ENCODE data around the gene ENDOD1.

The ENDOD1 gene

DNA sequence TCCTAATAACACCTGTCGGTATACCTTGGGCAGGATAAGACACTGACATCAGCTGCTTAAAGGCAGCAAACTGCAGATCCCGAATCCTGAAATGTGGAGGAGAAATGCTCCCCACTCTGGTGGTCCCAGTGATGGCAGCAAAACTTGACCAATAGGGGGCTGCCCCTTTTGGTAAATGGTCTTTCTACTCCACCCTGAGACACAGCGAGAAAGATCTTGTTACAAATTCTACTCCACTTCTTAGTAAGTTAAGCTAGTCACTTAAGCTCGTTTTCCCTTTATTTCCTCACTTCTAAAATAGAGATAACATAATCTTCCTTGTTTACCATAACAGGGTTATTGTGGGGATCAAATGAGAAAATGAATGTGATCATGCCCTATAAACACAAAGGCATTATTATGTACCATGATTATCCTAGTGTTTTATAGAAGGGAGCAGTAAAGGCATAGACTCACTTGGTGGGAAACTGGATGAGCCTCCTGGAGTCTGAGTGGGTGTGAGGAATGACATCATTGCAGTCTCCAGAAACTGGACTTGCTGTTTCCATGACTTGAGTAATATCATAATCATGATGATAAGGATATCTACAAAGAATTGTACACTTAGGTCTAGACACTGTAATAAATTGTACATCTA, 50.9 kb downstream of the ENDOD1 start:
- no peaks in the 10 kb centered on the region for H3K79me2 ChIP-seq (ENCODE audit: insufficient read depth, low read depth)
- H3K4me1 ChIP-seq (ENCODE audit: low read depth, poor library complexity, severe bottlenecking), result no peaks in the 10 kb centered on the region
- H3K36me3 ChIP-seq (ENCODE audit: insufficient read depth), result no peaks in the 10 kb centered on the region
- H3K27ac ChIP-seq, result no peak overlapping the region
- no peak overlapping the region for H3K9ac ChIP-seq
- no peaks in the 10 kb centered on the region for H4K20me1 ChIP-seq (ENCODE audit: insufficient read depth)
- no peak overlapping the region for H3K4me2 ChIP-seq
- H2AFZ ChIP-seq (ENCODE audit: low read depth), result no peak overlapping the region
- TF ChIP-seq, protein P1, sequence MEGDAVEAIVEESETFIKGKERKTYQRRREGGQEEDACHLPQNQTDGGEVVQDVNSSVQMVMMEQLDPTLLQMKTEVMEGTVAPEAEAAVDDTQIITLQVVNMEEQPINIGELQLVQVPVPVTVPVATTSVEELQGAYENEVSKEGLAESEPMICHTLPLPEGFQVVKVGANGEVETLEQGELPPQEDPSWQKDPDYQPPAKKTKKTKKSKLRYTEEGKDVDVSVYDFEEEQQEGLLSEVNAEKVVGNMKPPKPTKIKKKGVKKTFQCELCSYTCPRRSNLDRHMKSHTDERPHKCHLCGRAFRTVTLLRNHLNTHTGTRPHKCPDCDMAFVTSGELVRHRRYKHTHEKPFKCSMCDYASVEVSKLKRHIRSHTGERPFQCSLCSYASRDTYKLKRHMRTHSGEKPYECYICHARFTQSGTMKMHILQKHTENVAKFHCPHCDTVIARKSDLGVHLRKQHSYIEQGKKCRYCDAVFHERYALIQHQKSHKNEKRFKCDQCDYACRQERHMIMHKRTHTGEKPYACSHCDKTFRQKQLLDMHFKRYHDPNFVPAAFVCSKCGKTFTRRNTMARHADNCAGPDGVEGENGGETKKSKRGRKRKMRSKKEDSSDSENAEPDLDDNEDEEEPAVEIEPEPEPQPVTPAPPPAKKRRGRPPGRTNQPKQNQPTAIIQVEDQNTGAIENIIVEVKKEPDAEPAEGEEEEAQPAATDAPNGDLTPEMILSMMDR (conservative IDR thresholded peaks at IDR 0.05; ENCODE audit: low read depth, low read length), result no peak
- no peaks in the 10 kb centered on the region for H3K27me3 ChIP-seq (ENCODE audit: insufficient read depth, low read depth)
- no peak overlapping the region for H3K4me3 ChIP-seq (IDR thresholded peaks at IDR 0.05; ENCODE audit: insufficient read depth, low read depth, low read length)

DNA sequence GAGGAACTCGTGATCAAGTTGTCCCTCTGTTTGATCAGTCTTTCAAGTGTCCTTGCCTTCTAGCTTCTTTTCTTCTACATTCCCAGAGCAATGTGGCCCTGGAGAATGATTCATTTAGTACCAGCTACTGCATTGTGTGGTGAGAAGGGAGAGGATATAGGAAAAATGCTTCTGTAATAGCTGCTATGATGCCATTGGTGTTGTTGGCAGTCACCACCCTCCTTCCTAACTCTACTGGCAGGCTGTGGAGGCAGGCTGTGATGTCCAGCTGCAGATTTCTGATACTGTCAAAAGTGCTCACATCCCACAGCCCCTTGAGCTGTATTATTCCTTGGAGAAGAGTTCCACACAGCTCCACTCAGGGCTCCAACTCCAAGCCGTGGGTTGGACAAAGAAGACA, 52.8 kb downstream of the ENDOD1 start:
- H3K4me2 ChIP-seq, result no peak overlapping the region
- no peak overlapping the region for H3K4me3 ChIP-seq (IDR thresholded peaks at IDR 0.05; ENCODE audit: insufficient read depth, low read depth, low read length)
- H3K79me2 ChIP-seq (ENCODE audit: insufficient read depth, low read depth), result no peaks in the 10 kb centered on the region
- H2AFZ ChIP-seq (ENCODE audit: low read depth), result no peak overlapping the region
- H3K9ac ChIP-seq, result no peak overlapping the region
- H3K27ac ChIP-seq, result no peak overlapping the region
- no peaks in the 10 kb centered on the region for H3K4me1 ChIP-seq (ENCODE audit: low read depth, poor library complexity, severe bottlenecking)
- H3K27me3 ChIP-seq (ENCODE audit: insufficient read depth, low read depth), result no peaks in the 10 kb centered on the region
- TF ChIP-seq, protein P1 (conservative IDR thresholded peaks at IDR 0.05; ENCODE audit: low read depth, low read length), result no peak
- H3K36me3 ChIP-seq (ENCODE audit: insufficient read depth), result no peaks in the 10 kb centered on the region
- no peaks in the 10 kb centered on the region for H4K20me1 ChIP-seq (ENCODE audit: insufficient read depth)

DNA sequence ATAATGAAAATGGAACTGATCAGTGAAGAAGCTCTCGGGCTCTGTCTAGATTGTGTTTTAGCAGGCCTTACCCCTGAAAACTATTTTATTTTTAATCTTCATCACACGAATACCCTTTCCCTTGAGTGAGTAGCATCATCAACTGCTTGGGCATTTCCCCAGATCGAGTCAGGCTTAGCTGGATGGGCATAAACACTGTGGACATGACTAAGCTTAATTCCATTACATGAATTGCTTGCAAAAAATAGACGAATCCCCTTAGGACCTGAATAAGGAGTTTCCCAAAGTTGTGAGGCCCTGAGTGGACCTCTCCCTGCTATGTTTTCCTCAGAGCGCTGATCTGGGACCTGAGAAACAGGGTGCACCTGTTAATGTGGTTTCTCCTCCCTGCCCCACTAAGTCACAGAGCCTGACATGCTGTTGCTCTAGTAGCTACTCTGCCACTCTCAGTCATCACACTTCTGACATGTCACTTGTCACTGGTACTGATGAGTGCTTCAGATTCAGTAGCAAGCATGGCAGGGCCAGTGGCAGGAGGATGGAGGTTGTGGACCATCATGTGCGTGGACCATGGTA, 53.5 kb downstream of the ENDOD1 start:
- H4K20me1 ChIP-seq (ENCODE audit: insufficient read depth), result no peaks in the 10 kb centered on the region
- no peak overlapping the region for H2AFZ ChIP-seq (ENCODE audit: low read depth)
- no peaks in the 10 kb centered on the region for H3K4me1 ChIP-seq (ENCODE audit: low read depth, poor library complexity, severe bottlenecking)
- no peaks in the 10 kb centered on the region for H3K79me2 ChIP-seq (ENCODE audit: insufficient read depth, low read depth)
- H3K27me3 ChIP-seq (ENCODE audit: insufficient read depth, low read depth), result no peaks in the 10 kb centered on the region
- H3K4me2 ChIP-seq, result no peak overlapping the region
- no peaks in the 10 kb centered on the region for H3K36me3 ChIP-seq (ENCODE audit: insufficient read depth)
- TF ChIP-seq, protein P1 (conservative IDR thresholded peaks at IDR 0.05; ENCODE audit: low read depth, low read length), result no peak
- H3K9ac ChIP-seq, result no peak overlapping the region
- no peak overlapping the region for H3K27ac ChIP-seq
- no peak overlapping the region for H3K4me3 ChIP-seq (IDR thresholded peaks at IDR 0.05; ENCODE audit: insufficient read depth, low read depth, low read length)

DNA sequence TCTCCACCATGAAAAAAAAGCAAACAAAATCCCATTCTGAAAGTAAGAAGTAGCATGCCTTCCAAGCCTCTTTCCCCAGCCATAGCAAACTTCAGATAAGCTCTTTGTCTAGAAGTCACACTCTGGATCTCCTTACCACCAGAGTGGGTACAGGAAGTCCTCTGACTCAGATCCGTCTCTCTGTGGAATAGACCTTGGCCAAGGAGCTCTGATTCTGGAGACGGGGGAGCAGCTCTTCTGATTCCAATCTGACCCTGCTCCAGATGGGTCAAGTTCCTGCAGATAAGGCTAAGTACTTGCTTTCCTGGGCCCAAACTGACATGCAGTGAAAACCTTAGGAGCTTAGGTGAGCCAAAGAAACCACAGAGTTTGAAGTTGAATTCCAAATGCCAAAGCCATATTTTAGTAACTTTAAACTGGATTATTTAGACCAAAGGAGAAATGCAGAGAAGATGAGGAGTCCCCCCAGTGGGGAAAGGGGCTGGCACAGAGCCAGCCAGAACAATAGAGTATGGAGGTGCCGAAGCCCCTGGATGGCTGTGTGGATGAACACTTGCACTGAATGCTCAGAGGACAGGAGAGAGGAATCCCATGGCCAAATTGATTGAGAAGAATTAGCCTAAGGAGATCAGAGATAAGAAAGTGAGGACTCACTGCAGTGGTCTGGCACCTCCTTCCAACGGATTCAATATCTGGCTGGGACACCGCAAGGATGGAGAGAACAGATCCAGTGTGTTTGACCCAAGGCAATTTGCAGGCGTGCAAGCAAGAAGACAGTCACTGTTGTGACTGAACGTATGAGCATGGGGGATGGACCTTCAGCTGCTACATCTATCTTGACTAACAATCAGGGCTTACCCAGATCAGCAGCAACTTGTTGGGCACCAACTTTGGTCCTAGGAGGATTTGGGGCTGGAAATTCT, 54.9 kb downstream of the ENDOD1 start:
- Histone ChIP-seq H3K9ac (no peak overlapping the region), H3K4me1 (ENCODE audit: low read depth, poor library complexity, severe bottlenecking) (no peaks in the 10 kb centered on the region), H3K27ac (no peak overlapping the region), H3K36me3 (ENCODE audit: insufficient read depth) (no peaks in the 10 kb centered on the region), H2AFZ (ENCODE audit: low read depth) (no peak overlapping the region), H3K4me3 (IDR thresholded peaks at IDR 0.05; ENCODE audit: insufficient read depth, low read depth, low read length) (no peak overlapping the region), H3K79me2 (ENCODE audit: insufficient read depth, low read depth) (no peaks in the 10 kb centered on the region), H4K20me1 (ENCODE audit: insufficient read depth) (no peaks in the 10 kb centered on the region), H3K4me2 (no peak overlapping the region), H3K27me3 (ENCODE audit: insufficient read depth, low read depth) (no peaks in the 10 kb centered on the region)
- TF ChIP-seq, protein P1 (conservative IDR thresholded peaks at IDR 0.05; ENCODE audit: low read depth, low read length), result no peak

Measured in KMS-11 (cell line).